ENCODE data around the gene CLASP1.

DNA sequence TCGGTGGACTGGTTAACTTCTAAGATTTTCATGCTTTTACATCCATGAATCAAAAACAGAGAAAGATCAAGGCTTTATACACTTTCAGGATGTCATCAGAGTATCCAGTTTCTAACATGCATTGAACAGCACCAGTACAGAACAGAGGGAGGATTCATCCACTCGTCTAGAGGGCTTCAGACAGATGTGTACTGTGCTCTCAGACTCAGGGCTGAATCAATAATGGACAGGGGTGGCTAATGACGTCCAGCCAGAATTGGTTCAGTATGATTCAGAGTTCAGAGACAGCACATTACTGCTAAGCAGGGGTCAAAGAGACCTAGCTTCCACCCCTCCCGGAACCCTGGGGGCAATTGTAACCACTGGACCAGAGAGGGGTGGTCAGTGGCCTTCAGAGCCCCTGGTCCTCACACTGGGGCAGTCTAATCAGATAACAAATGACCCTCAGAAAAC lies 81.3 kb downstream of the CLASP1 start:
- TF ChIP-seq EZH2 (IDR thresholded peaks at IDR 0.05; ENCODE audit: insufficient read depth, poor library complexity, severe bottlenecking) (no peak), EZH2phosphoT487 (IDR thresholded peaks at IDR 0.05; ENCODE audit: insufficient read depth, low read depth) (no peak)

Data from GM23248 (cell line).